ENCODE results near the gene RABGEF1. TPM values are rescaled to one million over a fixed set of nuclear protein-coding genes. Genes with fewer than 3 reads are reported as not detected.
A peak's percentile ranks its signal among the peaks of the same experiment; 100 is the strongest.
"Not testable (repeated sequence)": the region's sequence is repeated elsewhere in the genome, so short reads cannot be mapped to it uniquely, and the experiment has no call there.

RABGEF1 gene
- total RNA-seq (2014; rRNA removed; shearing (Covaris generic)), result 70.8 and 71.5 TPM in 2 replicates
- polyA plus RNA-seq (2016; fragmentation: Nextera tagmentation; extraction: Ambion mirVana), result 64.5 and 68.2 TPM in 2 replicates

DNA sequence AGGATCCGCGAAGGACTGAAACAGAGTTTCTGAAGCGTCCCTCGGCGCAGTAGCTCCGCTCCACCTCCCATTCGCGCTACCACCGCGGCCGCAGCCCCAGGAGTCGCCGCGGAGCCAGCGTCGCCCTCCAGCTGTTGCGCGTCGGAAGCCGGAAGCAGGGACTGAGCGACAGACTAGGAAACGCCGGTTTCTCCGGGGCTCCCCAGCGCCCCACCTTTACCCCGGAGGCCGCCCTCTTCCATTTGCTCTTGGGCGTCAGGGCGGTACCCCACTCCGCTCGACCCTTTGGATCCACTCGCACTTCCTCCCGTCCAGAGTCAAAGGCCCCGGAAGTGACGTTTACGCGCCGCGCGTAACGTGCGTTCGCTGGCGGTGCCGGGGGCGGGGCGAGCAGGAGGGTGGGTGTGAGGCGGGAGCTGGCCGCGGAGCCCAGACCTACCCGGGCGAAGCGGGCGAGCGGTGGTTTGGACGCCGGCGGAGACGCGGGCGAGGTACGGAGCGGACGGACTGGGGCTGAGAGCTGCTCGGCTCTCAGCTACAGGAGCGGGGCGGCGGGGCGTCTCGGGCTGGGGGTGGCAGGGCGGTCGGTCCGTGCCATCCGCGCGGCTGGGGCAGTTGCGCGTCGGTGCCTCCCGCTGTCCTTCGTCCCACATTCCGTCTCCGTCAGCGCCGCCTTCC, at the start of gene RABGEF1:
RABGEF1 (plus strand) TSS at position 432 of the 678 bp plus-strand sequence. CDS start 31,167 bp downstream, outside the sequence.
- Histone ChIP-seq H3K79me2 (ENCODE audit: insufficient read depth) (peaks cover 92% of the 10 kb centered on the region), H3F3A (ENCODE audit: insufficient read depth) (peaks cover 32% of the 10 kb centered on the region), H3K27ac (peak within 1 kb of the TSS; percentile 96), H3K9me3 (ENCODE audit: low read depth) (no peaks in the 10 kb centered on the region), H2AFZ (peak within 1 kb of the TSS; percentile 73), H3K9me2 (ENCODE audit: insufficient read depth) (no peaks in the 10 kb centered on the region), H3K4me2 (ENCODE audit: unreplicated experiment) (peak within 1 kb of the TSS; percentile 85), H3K27me3 (replicated peaks; ENCODE audit: insufficient read depth) (no peaks in the 10 kb centered on the region), H4K20me1 (ENCODE audit: insufficient read depth) (no peaks in the 10 kb centered on the region), H3K4me1 (ENCODE audit: insufficient read depth) (peaks cover 16% of the 10 kb centered on the region), H3K36me3 (ENCODE audit: low read depth) (peaks cover 4% of the 10 kb centered on the region; the same call in 1 of the 2 replicates), H3K9ac (peak within 1 kb of the TSS; percentile 100), H3K4me3 (peak within 1 kb of the TSS; percentile 79)
- peak; percentile 99 for DNase-seq
- 1% methylated on average over 49 to 79 of the region's 85 CpGs for whole genome bisulfite sequencing, 2 experiments (ENCODE audit: low coverage in 1 of 2, low lambda C conversion rate in 2 of 2, missing lambda C conversion rate in 2 of 2)
- in situ Hi-C loops (cut with MboI), result no loop called here
- TF ChIP-seq EZH2phosphoT487 (IDR thresholded peaks at IDR 0.05; ENCODE audit: insufficient read depth, low read depth), result no peak
- no peak for TF ChIP-seq EZH2 (IDR thresholded peaks at IDR 0.05; ENCODE audit: insufficient read depth, poor library complexity, severe bottlenecking)

DNA sequence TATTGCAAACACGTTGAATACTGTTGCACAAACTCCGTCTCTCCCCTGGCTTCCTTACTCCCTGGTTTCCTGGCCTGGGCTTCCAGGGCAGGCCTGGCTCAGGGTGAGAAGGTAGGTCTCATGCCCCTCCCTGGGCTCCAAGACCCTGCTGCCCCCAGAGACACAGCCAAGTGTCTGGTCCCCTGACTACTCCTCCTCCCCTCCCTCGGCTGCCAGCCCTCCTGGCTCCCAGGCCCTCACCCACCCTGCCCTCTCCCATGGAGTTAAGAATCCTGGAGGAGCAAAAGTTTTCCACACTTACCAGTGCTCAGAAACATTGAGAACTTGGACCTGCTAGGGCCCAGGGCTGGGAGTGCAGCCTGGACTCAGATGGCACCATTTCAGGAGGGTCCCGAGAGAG, 47.2 kb upstream of the RABGEF1 start:
- peaks cover under 1% of the 10 kb centered on the region; the same call in 1 of the 2 replicates for H4K20me1 ChIP-seq (ENCODE audit: insufficient read depth)
- H3K9me2 ChIP-seq (ENCODE audit: insufficient read depth), result no peaks in the 10 kb centered on the region
- H3K4me1 ChIP-seq (ENCODE audit: insufficient read depth), result peaks cover 16% of the 10 kb centered on the region
- no peak overlapping the region for H3K9ac ChIP-seq
- WGBS, 2 experiments (ENCODE audit: low coverage in 1 of 2, low lambda C conversion rate in 2 of 2, missing lambda C conversion rate in 2 of 2), result 72 to 79% methylated on average over 4 of the region's 4 CpGs
- DNase-seq, result no peak
- H3K27me3 ChIP-seq (replicated peaks; ENCODE audit: insufficient read depth), result no peaks in the 10 kb centered on the region
- in situ Hi-C loops (cut with MboI), result no loop called here
- H3K4me3 ChIP-seq, result no peak overlapping the region
- H3F3A ChIP-seq (ENCODE audit: insufficient read depth), result peaks cover 3% of the 10 kb centered on the region; the same call in 1 of the 2 replicates
- 0 out of 2 replicates have a peak, but pooled peaks cover 4% of the 10 kb centered on the region for H3K36me3 ChIP-seq (ENCODE audit: low read depth)
- H3K4me2 ChIP-seq (ENCODE audit: unreplicated experiment), result no peak overlapping the region
- H2AFZ ChIP-seq, result no peak overlapping the region
- TF ChIP-seq EZH2 (IDR thresholded peaks at IDR 0.05; ENCODE audit: insufficient read depth, poor library complexity, severe bottlenecking) (no peak), EZH2phosphoT487 (IDR thresholded peaks at IDR 0.05; ENCODE audit: insufficient read depth, low read depth) (no peak)
- H3K79me2 ChIP-seq (ENCODE audit: insufficient read depth), result peaks cover 84% of the 10 kb centered on the region
- H3K9me3 ChIP-seq (ENCODE audit: low read depth), result no peaks in the 10 kb centered on the region
- no peak overlapping the region for H3K27ac ChIP-seq

DNA sequence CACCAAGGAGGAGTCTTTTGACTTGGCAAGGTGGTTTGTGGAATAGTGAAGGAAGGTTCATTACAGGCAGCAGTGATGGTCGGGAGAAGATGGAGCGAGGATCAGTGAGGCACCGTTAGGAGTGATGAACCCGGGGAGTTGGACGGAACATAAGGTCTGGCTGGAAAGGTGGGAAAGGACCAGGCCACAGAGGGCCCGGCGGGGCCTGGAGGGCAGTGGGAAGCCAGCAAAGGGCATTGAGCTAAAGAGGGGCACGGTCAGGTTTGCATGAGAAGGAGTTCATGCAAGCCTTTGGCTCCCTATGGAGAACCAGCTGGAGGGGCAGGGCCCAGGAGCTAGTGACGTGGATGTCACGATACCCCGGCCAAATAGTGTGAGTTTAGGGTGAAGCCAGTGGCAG, 46.2 kb upstream of the RABGEF1 start:
- H3F3A ChIP-seq (ENCODE audit: insufficient read depth), result no peaks in the 10 kb centered on the region
- no peak for TF ChIP-seq EZH2 (IDR thresholded peaks at IDR 0.05; ENCODE audit: insufficient read depth, poor library complexity, severe bottlenecking)
- no peak for TF ChIP-seq EZH2phosphoT487 (IDR thresholded peaks at IDR 0.05; ENCODE audit: insufficient read depth, low read depth)
- DNase-seq, result no peak
- no peaks in the 10 kb centered on the region for H3K9me3 ChIP-seq (ENCODE audit: low read depth)
- H3K9me2 ChIP-seq (ENCODE audit: insufficient read depth), result no peaks in the 10 kb centered on the region
- WGBS, 2 experiments (ENCODE audit: low coverage in 1 of 2, low lambda C conversion rate in 2 of 2, missing lambda C conversion rate in 2 of 2), result 92 to 93% methylated on average over 11 of the region's 11 CpGs
- no peak overlapping the region for H3K9ac ChIP-seq
- H3K4me1 ChIP-seq (ENCODE audit: insufficient read depth), result peaks cover 16% of the 10 kb centered on the region
- no peaks in the 10 kb centered on the region for H3K27me3 ChIP-seq (replicated peaks; ENCODE audit: insufficient read depth)
- H3K79me2 ChIP-seq (ENCODE audit: insufficient read depth), result peaks cover 84% of the 10 kb centered on the region
- H3K27ac ChIP-seq, result no peak overlapping the region
- no peak overlapping the region for H2AFZ ChIP-seq
- no peaks in the 10 kb centered on the region for H4K20me1 ChIP-seq (ENCODE audit: insufficient read depth)
- H3K4me2 ChIP-seq (ENCODE audit: unreplicated experiment), result no peak overlapping the region
- no peaks in the 10 kb centered on the region for H3K36me3 ChIP-seq (ENCODE audit: low read depth)
- in situ Hi-C loops (cut with MboI), result no loop called here
- H3K4me3 ChIP-seq, result no peak overlapping the region

DNA sequence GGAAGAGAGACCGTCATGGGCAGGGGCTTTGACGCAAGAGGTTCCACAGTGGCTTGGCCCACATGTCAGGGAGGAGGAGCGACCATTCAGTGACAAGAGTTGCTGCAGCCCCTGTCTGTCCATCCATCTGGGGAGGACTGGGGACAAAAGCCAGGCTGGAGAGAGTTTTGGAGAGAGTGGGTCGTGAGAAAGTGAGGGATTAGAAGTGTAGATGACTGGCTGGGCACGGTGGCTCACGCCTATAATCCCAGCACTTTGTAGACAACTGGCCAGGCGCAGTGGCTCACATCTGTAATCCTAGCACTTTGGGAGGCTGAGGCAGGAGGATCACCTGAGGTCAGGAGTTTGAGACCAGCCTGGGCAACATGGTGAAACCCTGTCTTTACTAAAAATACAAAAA, 45.1 kb upstream of the RABGEF1 start:
- H3K4me3 ChIP-seq; H3K9ac ChIP-seq; H3K27ac ChIP-seq; H3K36me3 ChIP-seq (ENCODE audit: low read depth); H3F3A ChIP-seq (ENCODE audit: insufficient read depth); H3K4me2 ChIP-seq (ENCODE audit: unreplicated experiment); H3K9me3 ChIP-seq (ENCODE audit: low read depth); H3K27me3 ChIP-seq (replicated peaks; ENCODE audit: insufficient read depth); DNase-seq; H3K9me2 ChIP-seq (ENCODE audit: insufficient read depth); in situ Hi-C loops (cut with MboI); H4K20me1 ChIP-seq (ENCODE audit: insufficient read depth); H2AFZ ChIP-seq: not testable (repeated sequence)
- Histone ChIP-seq H3K4me1 (ENCODE audit: insufficient read depth) (peaks cover 16% of the 10 kb centered on the region), H3K79me2 (ENCODE audit: insufficient read depth) (peaks cover 82% of the 10 kb centered on the region)
- WGBS, 2 experiments (ENCODE audit: low coverage in 1 of 2, low lambda C conversion rate in 2 of 2, missing lambda C conversion rate in 2 of 2), result 78 to 79% methylated on average over 7 of the region's 7 CpGs

DNA sequence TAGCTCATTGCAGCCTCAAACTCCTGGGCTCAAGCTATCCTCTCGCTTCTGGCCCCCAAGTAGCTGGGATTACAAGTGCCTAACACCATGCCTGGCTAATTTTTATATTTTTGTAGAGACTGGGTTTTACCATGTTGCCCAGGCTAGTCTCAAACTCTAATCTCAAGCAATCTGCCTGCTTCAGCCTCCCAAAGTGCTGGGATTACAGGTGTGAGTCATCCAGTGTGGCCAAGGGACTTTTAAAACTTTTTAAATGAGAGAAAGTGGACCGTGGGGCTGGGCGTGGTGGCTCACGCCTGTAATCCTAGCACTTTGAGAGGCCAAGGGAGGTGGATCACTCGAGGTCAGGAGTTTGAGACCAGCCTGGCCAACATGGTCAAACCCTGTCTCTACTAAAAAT, 44.4 kb upstream of the RABGEF1 start:
- peaks cover 78% of the 10 kb centered on the region for H3K79me2 ChIP-seq (ENCODE audit: insufficient read depth)
- in situ Hi-C loops (cut with MboI), result not testable (repeated sequence)
- peak; percentile 45 for DNase-seq

More for the DNA sequence above, 44.4 kb upstream of the RABGEF1 start:
- not testable (repeated sequence) for H3K27ac ChIP-seq; H2AFZ ChIP-seq; H3K36me3 ChIP-seq (ENCODE audit: low read depth); H3K4me3 ChIP-seq; H4K20me1 ChIP-seq (ENCODE audit: insufficient read depth); H3K9ac ChIP-seq; H3F3A ChIP-seq (ENCODE audit: insufficient read depth); H3K4me2 ChIP-seq (ENCODE audit: unreplicated experiment); H3K27me3 ChIP-seq (replicated peaks; ENCODE audit: insufficient read depth); H3K9me2 ChIP-seq (ENCODE audit: insufficient read depth); H3K9me3 ChIP-seq (ENCODE audit: low read depth)
- WGBS, 2 experiments (ENCODE audit: low coverage in 1 of 2, low lambda C conversion rate in 2 of 2, missing lambda C conversion rate in 2 of 2), result 93 to 96% methylated on average over 5 of the region's 5 CpGs
- H3K4me1 ChIP-seq (ENCODE audit: insufficient read depth), result peaks cover 16% of the 10 kb centered on the region
